GM12873 (cell line): ENCODE results near the gene RPA1.

Experiments used
- TF ChIP-seq, protein P1 (sequence below): IDR thresholded peaks from 2 replicates; pipeline ENCODE4 v1.5.1; 2012; ENCODE audit warnings: low read depth, mild to moderate bottlenecking, moderate library complexity, low read length, control low read depth; ENCODE audit not compliant: insufficient read depth; ENCODE audit errors: missing control alignments

Gene RPA1

DNA sequence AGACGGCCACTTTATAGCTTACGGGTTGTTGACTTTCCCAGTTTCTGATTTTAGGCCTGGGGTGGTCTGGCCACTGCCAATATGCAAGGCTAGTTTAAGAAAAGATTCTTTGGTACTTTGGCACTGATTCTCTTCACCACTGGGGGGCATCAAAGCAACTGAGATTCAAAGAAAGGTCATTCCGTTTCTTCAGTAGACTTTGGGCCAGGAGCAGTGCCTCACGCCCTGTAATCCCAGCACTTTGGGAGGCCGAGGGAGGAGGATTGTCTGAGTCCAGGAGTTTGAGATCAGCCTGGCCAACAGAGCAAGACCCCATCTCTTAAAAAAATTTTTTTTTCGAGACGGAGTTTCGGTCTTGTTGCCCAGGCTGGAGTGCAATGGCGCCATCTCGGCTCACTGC lies 53.0 kb downstream of the RPA1 start:
- TF ChIP-seq, protein P1, sequence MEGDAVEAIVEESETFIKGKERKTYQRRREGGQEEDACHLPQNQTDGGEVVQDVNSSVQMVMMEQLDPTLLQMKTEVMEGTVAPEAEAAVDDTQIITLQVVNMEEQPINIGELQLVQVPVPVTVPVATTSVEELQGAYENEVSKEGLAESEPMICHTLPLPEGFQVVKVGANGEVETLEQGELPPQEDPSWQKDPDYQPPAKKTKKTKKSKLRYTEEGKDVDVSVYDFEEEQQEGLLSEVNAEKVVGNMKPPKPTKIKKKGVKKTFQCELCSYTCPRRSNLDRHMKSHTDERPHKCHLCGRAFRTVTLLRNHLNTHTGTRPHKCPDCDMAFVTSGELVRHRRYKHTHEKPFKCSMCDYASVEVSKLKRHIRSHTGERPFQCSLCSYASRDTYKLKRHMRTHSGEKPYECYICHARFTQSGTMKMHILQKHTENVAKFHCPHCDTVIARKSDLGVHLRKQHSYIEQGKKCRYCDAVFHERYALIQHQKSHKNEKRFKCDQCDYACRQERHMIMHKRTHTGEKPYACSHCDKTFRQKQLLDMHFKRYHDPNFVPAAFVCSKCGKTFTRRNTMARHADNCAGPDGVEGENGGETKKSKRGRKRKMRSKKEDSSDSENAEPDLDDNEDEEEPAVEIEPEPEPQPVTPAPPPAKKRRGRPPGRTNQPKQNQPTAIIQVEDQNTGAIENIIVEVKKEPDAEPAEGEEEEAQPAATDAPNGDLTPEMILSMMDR = peak; percentile 64

DNA sequence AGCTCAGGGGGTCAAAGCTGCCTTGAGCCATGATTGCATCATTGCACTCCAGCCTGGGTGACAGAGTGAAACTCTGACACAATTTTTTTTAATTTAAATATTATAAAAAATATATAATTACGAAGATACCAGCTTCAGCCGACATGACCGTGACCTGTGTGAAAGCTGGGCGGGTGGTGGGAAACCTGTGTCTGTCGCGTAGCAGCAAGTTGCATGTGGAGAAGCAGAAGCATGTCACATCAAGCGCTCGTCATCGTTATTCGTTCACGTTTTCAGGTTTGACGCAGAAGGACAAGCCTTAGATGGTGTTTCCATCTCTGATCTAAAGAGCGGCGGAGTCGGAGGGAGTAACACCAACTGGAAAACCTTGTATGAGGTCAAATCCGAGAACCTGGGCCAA lies 53.7 kb downstream of the RPA1 start:
- TF ChIP-seq, protein P1 = no peak

DNA sequence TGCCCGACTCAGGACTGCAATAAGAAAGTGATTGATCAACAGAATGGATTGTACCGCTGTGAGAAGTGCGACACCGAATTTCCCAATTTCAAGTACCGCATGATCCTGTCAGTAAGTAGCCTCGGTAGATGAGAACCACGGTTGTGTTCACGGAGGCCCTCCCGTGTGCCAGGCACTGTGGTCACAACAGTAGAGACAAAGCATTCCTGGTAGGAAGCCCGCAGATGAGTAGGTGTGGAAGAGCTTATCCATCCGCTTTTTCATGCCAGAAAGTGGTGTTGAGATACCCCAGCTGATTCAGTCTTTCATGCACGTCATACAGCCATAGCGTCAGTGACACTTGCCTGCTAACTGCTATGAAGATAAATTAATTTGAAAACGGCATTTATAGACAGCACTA lies 58.9 kb downstream of the RPA1 start:
- TF ChIP-seq, protein P1 = no peak

DNA sequence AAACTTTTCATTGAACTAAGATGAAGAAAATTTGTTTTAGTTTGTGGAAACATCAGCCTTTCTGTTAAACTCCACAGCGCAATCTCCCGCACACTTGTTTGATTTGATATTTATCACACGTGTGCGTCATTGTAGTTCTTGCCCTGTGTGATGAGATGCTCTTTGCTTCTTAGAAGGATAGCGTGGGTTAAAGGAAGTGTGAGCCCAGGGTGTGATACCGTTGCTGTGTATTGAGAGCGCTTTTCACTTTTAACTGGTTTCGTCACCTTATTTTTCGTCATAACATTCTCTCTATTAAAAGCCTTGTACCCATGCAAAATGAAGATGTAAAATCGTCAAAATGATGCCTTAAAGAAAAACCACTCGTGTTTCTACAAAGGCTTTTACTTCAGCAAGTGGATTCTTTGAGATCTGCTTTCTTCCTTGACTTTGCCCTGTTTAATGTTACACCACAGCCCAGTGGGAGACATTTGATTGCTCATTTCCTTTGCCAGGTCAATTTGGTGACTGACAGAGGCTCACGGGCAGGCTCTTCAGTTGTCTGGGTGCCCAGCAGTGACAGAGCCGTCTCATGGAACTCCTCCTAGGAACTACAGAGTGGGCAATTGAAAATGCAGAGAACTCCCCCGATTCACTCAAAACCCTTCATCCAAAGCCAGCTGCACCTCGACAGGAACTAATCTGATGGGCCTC lies 61.1 kb downstream of the RPA1 start:
- TF ChIP-seq, protein P1 = no peak

DNA sequence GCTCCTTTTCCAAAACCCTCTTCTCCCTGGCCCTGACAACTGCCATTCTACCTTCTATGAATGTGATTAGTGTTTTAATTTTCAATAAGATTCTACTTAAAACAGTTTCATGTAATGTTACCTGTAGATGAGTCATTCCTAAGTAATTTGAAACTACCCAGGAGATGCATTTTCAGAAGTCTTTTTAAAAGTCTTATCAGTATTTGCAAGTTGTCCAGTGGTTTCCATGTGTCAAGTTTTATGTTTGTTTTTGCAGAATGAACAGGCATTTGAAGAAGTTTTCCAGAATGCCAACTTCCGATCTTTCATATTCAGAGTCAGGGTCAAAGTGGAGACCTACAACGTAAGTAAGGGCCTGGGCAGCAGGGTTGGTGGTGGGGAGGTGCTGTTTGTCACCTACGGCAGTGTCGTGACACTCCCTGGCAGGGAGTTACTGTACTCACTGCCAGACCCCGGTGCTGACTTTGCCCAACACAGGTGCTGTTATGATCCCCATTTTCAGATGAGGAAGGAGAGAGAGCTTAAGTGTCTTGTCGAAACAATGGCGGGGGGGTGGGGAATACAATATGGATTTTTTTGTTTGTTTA lies 65.0 kb downstream of the RPA1 start:
- TF ChIP-seq, protein P1 = no peak

DNA sequence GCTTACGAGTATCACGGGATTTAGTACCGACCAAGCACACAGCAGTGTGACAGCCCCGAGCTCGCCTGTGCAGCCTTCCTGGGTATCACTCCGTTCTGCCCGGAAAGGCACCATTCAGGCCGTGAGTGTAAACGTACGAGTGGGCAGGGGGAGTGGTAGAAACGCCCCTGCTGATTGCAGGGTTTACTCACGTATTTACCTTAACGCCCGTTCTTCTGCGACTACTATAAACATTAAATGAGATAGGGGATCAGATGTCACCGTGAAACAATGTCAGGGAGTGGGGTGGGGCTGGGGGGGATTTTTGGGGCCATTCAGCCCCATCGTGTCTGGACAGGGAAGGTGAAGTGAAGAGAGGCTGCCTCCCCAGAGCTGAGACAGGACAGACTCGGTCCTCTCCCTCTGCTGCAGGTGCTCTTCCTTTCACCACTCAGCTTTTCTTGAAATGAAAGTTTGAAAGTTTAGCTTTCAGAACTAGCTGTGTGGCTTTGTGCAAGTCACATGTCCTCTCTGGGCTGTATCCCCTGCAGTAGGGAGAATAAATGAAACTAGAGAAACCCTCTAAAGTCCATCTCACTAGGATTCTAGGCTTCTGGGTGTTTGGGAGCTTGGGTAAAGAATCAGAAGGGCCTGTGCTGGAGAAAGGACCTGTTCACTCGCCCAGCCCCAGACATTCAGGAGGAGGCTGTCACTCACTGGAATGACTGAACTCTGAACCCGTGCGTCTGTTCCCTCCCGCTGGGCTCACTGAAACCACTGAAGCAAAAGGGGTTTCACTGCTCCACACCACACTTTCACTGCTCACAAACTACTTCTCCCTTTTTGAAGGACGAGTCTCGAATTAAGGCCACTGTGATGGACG lies 66.7 kb downstream of the RPA1 start:
- TF ChIP-seq, protein P1 = no peak

DNA sequence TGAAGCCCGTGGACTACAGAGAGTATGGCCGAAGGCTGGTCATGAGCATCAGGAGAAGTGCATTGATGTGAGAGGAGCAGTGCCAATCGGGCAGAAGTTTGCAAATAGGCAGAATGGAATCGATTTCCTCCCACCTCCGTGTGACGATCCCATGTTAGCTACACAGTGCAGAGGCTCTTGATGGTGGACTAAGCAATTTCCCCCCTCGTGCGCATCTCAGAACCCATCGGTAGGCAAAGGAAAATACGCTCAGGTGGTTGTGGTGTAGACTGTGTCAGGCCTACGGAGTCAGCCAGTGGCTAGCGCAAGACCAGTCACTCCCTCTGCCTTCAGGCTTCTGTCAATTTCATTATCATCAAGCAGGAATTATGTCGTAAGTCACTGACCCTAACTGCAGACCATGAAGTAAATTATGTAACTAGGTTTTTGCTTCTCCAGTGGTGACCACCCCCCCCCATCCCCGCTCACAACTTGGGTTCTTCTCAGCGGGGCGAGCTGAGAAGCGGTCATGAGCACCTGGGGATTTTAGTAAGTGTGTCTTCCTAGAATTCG lies 67.4 kb downstream of the RPA1 start:
- TF ChIP-seq, protein P1 = no peak
